ENCODE results near the gene RAB3B.

DNA sequence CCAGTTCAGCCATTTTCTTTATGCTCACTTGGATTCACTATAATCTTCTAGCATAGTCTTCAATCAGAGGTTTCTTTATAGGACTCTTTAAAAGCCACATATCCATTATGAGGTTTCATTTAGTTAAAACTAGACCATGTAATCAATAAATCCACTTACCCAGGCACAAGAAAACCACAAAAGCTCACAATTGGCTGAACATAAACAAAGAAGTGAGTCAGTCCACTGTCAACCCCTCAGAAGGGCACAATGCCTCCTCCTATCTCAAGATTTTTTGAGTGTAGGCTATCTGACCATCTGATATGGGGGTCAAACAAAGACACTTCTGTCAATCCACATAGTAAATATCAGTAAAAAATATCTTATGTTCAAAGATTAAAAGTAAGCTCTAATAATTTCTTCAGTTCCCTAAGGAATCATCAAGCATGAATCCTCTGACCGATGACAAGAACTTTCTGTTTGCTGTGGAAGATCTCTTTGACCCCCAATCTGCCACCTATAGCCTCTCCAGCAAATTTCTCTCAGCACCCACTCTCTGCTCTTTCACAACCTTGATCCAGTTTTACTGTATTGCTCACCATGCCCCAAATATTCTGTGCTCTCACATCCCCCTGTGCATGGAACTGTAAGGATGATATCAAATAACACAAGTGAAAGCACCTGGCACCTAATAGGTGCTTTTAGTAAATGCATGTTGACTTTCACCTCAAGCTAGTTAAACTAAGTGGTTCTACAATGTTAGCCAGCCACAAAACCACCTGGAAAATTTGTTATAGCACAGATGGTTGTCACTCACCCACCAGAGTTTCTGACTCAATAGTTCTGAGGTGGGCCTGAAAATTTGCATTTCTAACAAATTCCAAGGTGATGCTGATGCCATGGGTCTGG, 16.7 kb downstream of the RAB3B start:
- TF ChIP-seq GATA2 (IDR thresholded peaks at IDR 0.05; ENCODE audit: low read depth, low read length) (no peak), GATA3 (IDR thresholded peaks at IDR 0.05; ENCODE audit: low read depth, low read length) (no peak)
